ENCODE data around the gene EPS8L3. TPM values are rescaled to one million over a fixed set of nuclear protein-coding genes. Genes with fewer than 3 reads are reported as not detected.

The EPS8L3 gene
- total and polyA plus RNA-seq, 9 of the 15 experiments (the other 6 are each of a cell fraction or from before 2014, with no cell fraction given) = 0.09 to 0.42 (median 0.14) TPM; not detected in 5

DNA sequence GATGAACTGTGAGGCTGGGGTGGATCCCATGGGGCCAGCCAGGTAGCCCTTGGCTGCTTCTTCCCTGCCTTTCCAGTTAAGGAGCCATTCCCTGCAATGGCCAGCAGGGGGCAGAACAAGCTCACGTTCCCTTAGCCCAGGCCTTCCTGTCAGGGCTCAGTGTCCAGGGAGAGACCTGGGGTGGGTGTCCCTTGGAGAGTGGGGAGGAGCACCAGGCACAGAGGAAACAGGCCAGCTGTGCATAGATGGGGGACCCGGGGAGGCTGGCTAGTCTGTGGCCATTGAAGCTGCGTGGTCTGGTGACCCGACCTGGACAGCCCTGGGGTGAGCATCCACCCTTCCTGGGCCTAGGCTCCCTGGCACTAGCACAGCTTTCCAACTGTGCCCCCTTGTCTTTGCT, 13.2 kb upstream of the EPS8L3 start (continued):
- no peak for TF ChIP-seq NR2C1 (IDR thresholded peaks at IDR 0.05)
- no peak for TF ChIP-seq NR2C1 (tag; IDR thresholded peaks at IDR 0.05)
- TF ChIP-seq KAT8 (IDR thresholded peaks at IDR 0.05; ENCODE audit: low read depth) = no peak
- no peak for TF ChIP-seq CCNT2 (IDR thresholded peaks at IDR 0.05; ENCODE audit: borderline replicate concordance, extremely low read depth, insufficient read length, low read depth, low read length)
- TF ChIP-seq BCL6 (CRISPR knock-in tag; IDR thresholded peaks at IDR 0.05) = no peak
- TF ChIP-seq, protein P1, sequence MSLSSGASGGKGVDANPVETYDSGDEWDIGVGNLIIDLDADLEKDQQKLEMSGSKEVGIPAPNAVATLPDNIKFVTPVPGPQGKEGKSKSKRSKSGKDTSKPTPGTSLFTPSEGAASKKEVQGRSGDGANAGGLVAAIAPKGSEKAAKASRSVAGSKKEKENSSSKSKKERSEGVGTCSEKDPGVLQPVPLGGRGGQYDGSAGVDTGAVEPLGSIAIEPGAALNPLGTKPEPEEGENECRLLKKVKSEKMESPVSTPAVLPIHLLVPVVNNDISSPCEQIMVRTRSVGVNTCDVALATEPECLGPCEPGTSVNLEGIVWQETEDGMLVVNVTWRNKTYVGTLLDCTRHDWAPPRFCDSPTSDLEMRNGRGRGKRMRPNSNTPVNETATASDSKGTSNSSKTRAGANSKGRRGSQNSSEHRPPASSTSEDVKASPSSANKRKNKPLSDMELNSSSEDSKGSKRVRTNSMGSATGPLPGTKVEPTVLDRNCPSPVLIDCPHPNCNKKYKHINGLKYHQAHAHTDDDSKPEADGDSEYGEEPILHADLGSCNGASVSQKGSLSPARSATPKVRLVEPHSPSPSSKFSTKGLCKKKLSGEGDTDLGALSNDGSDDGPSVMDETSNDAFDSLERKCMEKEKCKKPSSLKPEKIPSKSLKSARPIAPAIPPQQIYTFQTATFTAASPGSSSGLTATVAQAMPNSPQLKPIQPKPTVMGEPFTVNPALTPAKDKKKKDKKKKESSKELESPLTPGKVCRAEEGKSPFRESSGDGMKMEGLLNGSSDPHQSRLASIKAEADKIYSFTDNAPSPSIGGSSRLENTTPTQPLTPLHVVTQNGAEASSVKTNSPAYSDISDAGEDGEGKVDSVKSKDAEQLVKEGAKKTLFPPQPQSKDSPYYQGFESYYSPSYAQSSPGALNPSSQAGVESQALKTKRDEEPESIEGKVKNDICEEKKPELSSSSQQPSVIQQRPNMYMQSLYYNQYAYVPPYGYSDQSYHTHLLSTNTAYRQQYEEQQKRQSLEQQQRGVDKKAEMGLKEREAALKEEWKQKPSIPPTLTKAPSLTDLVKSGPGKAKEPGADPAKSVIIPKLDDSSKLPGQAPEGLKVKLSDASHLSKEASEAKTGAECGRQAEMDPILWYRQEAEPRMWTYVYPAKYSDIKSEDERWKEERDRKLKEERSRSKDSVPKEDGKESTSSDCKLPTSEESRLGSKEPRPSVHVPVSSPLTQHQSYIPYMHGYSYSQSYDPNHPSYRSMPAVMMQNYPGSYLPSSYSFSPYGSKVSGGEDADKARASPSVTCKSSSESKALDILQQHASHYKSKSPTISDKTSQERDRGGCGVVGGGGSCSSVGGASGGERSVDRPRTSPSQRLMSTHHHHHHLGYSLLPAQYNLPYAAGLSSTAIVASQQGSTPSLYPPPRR (CRISPR knock-in tag; IDR thresholded peaks at IDR 0.05; ENCODE audit: borderline replicate concordance) = 0 out of 2 replicates have a peak, but pooled peaks have one; percentile 37
- TF ChIP-seq SAP30 (IDR thresholded peaks at IDR 0.05; ENCODE audit: borderline replicate concordance, insufficient read depth, low read depth, low read length, poor library complexity, severe bottlenecking) = no peak
- TF ChIP-seq DPF2 (IDR thresholded peaks at IDR 0.05) = no peak
- no peak for TF ChIP-seq NFE2L1 (tag; IDR thresholded peaks at IDR 0.05; ENCODE audit: borderline replicate concordance, low read depth)
- no peak for TF ChIP-seq POLR3G (IDR thresholded peaks at IDR 0.05; ENCODE audit: extremely low read depth, insufficient read length, insufficient replicate concordance)
- TF ChIP-seq ZC3H8 (IDR thresholded peaks at IDR 0.05) = no peak
- no peak for TF ChIP-seq RBM39 (optimal IDR thresholded peaks at IDR 0.05; ENCODE audit: low read depth, low read length)
- TF ChIP-seq RBM17 (IDR thresholded peaks at IDR 0.05; ENCODE audit: borderline replicate concordance, low read depth, low read length) = no peak
- TF ChIP-seq, protein P2, sequence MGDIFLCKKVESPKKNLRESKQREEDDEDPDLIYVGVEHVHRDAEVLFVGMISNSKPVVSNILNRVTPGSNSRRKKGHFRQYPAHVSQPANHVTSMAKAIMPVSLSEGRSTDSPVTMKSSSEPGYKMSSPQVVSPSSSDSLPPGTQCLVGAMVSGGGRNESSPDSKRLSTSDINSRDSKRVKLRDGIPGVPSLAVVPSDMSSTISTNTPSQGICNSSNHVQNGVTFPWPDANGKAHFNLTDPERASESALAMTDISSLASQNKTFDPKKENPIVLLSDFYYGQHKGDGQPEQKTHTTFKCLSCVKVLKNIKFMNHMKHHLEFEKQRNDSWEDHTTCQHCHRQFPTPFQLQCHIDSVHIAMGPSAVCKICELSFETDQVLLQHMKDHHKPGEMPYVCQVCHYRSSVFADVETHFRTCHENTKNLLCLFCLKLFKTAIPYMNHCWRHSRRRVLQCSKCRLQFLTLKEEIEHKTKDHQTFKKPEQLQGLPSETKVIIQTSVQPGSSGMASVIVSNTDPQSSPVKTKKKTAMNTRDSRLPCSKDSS (IDR thresholded peaks at IDR 0.05; ENCODE audit: low read depth, partially characterized antibody) = no peak
- no peak for TF ChIP-seq ADNP (tag; IDR thresholded peaks at IDR 0.05)
- peak; percentile 4; the same call in 1 of the 2 replicates for TF ChIP-seq KLF16 (IDR thresholded peaks at IDR 0.05)
- TF ChIP-seq SMARCC2 (IDR thresholded peaks at IDR 0.05; ENCODE audit: low read depth) = no peak
- TF ChIP-seq, protein P3, sequence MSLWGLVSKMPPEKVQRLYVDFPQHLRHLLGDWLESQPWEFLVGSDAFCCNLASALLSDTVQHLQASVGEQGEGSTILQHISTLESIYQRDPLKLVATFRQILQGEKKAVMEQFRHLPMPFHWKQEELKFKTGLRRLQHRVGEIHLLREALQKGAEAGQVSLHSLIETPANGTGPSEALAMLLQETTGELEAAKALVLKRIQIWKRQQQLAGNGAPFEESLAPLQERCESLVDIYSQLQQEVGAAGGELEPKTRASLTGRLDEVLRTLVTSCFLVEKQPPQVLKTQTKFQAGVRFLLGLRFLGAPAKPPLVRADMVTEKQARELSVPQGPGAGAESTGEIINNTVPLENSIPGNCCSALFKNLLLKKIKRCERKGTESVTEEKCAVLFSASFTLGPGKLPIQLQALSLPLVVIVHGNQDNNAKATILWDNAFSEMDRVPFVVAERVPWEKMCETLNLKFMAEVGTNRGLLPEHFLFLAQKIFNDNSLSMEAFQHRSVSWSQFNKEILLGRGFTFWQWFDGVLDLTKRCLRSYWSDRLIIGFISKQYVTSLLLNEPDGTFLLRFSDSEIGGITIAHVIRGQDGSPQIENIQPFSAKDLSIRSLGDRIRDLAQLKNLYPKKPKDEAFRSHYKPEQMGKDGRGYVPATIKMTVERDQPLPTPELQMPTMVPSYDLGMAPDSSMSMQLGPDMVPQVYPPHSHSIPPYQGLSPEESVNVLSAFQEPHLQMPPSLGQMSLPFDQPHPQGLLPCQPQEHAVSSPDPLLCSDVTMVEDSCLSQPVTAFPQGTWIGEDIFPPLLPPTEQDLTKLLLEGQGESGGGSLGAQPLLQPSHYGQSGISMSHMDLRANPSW (CRISPR knock-in tag; IDR thresholded peaks at IDR 0.05) = 0 out of 2 replicates have a peak, but pooled peaks have one; percentile 47
- TF ChIP-seq FOXK1 (CRISPR knock-in tag; IDR thresholded peaks at IDR 0.05; ENCODE audit: borderline replicate concordance) = no peak
